Upper lobe of right lung (tissue), 1 donor: ENCODE measurements around the gene WDR70. TPM values are rescaled to one million over a fixed set of nuclear protein-coding genes. Genes with fewer than 3 reads are reported as not detected.
"Not testable (repeated sequence)": the region's sequence is repeated elsewhere in the genome, so short reads cannot be mapped to it uniquely, and the experiment has no call there.

ENCODE experiments used
- ATAC-seq: fragments of 200-7000 bp; cut with Tn5 transposase; one replicate; pipeline ENCODE4 v1.9.1; 2020; ENCODE audit warnings: mild to moderate bottlenecking, moderate library complexity
- DNase-seq: peaks from one replicate; pipeline ENCODE4 v3.0.0-alpha.2; 2020
- H3K27ac ChIP-seq: fragments of 200-600 bp; one replicate; pipeline ENCODE4 v1.8.0; 2022
- H3K27me3 ChIP-seq: fragments of 200-600 bp; one replicate; pipeline ENCODE4 v1.8.0; 2022; ENCODE audit warnings: mild to moderate bottlenecking
- H3K36me3 ChIP-seq: fragments of 200-600 bp; one replicate; pipeline ENCODE4 v1.8.0; 2022
- H3K4me1 ChIP-seq: fragments of 200-600 bp; one replicate; pipeline ENCODE4 v1.8.0; 2022
- H3K4me3 ChIP-seq: fragments of 200-600 bp; one replicate; pipeline ENCODE4 v1.8.0; 2022; ENCODE audit warnings: mild to moderate bottlenecking
- H3K9me3 ChIP-seq: fragments of 200-600 bp; one replicate; pipeline ENCODE4 v1.8.0; 2022
- intact Hi-C: fragments of 100-400 bp; cut with DNase I; formaldehyde crosslinking; loops from one replicate; pipeline ENCODE4 v1.11.0; 2022
- total RNA-seq: library from RNA; stranded (reverse); fragmentation: NEBNext Ultra II Directional; extraction: Animal tissue kit (Norgen Biotek cat#: 25700); gene quantifications from one replicate; pipeline ENCODE4 v1.2.1, GENCODE V29; 2021
- TF ChIP-seq, protein P1 (sequence below): fragments of 200-600 bp; IDR thresholded peaks from one replicate; pipeline ENCODE4 v1.8.0; 2022; ENCODE audit warnings: antibody characterized with exemption
- donor health status: DM: no; HTN: yes; CAD: no; lungs with severe emphysema.

The WDR70 gene
- total RNA-seq, 1 donor from 2014 or later, result 24.7 TPM

DNA sequence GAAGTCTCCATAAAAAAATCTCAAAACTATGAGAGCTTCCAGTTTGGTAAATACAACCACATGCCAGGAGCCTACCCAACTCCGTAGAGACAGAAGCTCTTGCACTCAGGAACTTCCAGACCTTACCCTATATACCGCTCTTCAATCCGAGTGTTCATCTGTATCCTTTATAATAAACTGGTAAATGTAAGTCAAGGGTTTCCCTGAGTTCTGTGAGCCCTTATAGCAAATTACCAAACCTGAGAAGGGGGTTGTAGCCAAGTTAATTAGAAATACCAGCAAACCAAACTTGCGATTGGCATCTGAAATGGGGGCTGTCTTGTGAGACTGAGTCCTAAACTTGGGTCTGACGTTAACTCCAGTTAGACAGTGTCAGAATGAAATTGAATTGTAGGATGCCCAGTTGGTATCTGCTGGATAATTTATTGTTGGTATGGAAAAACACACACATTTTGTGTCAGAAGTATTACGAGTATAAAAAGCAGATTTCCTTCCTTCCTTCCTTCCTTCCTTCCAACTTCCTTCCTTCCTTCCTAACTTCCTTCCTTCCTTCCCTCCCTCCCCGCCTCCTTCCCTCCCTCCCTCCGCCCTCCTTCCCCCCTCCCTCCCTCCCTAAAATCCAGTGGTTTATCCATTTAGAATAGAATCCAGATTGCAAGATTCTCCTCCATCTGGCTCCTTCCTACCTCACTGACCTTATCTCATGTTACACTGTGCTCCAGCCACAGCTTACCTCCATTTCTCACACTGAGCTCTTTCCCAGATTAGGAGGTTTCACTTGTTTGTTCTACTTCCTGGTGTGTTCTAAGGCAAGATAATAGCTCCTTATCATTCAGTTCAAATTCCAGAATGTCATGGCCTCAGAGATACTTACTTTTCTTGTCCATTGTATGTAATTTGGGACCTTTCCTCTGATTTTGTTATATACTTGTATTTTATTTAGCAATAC is 196.7 kb downstream of the WDR70 start:
- no peaks in the 10 kb centered on the region for H3K4me1 ChIP-seq
- intact Hi-C loops, result no loop called here
- no peaks in the 10 kb centered on the region for H3K27me3 ChIP-seq
- H3K4me3 ChIP-seq, result no peak overlapping the region
- H3K36me3 ChIP-seq, result no peaks in the 10 kb centered on the region
- TF ChIP-seq, protein P1, sequence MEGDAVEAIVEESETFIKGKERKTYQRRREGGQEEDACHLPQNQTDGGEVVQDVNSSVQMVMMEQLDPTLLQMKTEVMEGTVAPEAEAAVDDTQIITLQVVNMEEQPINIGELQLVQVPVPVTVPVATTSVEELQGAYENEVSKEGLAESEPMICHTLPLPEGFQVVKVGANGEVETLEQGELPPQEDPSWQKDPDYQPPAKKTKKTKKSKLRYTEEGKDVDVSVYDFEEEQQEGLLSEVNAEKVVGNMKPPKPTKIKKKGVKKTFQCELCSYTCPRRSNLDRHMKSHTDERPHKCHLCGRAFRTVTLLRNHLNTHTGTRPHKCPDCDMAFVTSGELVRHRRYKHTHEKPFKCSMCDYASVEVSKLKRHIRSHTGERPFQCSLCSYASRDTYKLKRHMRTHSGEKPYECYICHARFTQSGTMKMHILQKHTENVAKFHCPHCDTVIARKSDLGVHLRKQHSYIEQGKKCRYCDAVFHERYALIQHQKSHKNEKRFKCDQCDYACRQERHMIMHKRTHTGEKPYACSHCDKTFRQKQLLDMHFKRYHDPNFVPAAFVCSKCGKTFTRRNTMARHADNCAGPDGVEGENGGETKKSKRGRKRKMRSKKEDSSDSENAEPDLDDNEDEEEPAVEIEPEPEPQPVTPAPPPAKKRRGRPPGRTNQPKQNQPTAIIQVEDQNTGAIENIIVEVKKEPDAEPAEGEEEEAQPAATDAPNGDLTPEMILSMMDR, result no peak
- H3K27ac ChIP-seq, result no peak overlapping the region
- H3K9me3 ChIP-seq, result no peaks in the 10 kb centered on the region
- ATAC-seq (no peak), DNase-seq (no peak)

DNA sequence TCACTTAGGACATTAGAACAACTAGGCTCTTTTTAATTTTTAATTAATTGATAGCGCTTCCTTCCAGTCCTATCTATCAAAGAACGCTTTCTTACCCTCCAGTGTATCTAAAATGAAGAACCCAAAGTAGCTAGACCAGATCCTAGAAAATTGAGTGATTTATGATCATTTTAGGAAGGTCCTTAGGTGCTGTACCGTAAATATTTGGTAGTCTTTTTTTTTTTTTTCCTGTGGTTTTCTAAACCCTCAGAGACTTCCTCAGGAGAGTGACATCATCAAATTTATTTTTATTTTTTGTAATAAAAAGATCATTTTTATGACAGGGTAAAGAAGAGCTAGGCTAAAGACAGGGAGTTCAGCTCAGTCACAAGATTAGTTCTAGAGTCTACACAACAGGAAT is 197.4 kb downstream of the WDR70 start:
- intact Hi-C loops, result no loop called here
- TF ChIP-seq, protein P1, result no peak
- ATAC-seq (no peak), DNase-seq (no peak)
- H3K36me3 ChIP-seq, result no peaks in the 10 kb centered on the region
- H3K27me3 ChIP-seq, result no peaks in the 10 kb centered on the region
- no peak overlapping the region for H3K4me3 ChIP-seq
- no peak overlapping the region for H3K27ac ChIP-seq
- no peaks in the 10 kb centered on the region for H3K9me3 ChIP-seq
- H3K4me1 ChIP-seq, result no peaks in the 10 kb centered on the region

DNA sequence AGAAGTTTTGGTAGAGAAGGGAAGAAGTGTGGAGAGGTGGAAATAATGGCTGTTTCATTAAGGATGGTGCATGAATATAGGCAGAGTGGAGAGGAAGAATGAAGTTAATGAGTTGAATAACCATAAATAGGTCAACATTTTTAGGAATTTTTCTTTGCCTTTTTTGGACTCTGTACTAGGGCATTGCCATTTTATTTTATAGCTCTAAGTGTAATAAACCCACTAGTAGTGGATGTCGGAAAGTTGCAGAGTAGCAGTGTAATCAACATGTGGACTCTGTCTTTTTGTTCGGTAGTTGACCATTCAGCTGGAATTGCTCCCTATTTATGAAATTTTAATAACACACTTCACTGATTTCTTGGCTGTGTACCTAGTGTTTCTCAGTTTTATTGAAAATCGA is 199.1 kb downstream of the WDR70 start:
- ATAC-seq (no peak), DNase-seq (no peak)
- TF ChIP-seq, protein P1, result no peak
- Histone ChIP-seq H3K36me3 (no peaks in the 10 kb centered on the region), H3K27ac (no peak overlapping the region), H3K4me3 (no peak overlapping the region), H3K4me1 (no peaks in the 10 kb centered on the region), H3K27me3 (no peaks in the 10 kb centered on the region), H3K9me3 (no peaks in the 10 kb centered on the region)
- intact Hi-C loops, result no loop called here

DNA sequence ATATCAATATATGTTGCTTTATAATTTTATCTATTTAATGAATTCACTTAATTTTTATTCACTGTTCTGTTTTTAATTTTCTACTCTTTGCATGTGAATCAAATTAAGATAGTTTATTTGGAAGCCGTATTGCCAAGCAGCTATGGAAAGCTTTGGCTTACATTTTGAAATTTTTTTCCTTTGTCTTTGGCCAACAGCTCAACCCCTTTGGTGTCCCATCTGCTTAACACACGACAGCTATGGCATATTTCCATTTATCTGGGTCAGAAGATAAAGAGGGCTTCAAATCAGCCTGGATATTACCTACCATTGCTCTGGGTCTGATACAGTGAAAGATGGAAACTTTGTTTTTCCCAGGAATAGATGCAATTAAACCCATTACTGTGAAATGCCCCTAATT is 201.0 kb downstream of the WDR70 start:
- Histone ChIP-seq H3K4me1 (no peaks in the 10 kb centered on the region), H3K27ac (no peak overlapping the region), H3K27me3 (no peaks in the 10 kb centered on the region), H3K4me3 (no peak overlapping the region), H3K36me3 (no peaks in the 10 kb centered on the region), H3K9me3 (no peaks in the 10 kb centered on the region)
- intact Hi-C loops, result no loop called here
- ATAC-seq (no peak), DNase-seq (no peak)
- TF ChIP-seq, protein P1, result no peak

DNA sequence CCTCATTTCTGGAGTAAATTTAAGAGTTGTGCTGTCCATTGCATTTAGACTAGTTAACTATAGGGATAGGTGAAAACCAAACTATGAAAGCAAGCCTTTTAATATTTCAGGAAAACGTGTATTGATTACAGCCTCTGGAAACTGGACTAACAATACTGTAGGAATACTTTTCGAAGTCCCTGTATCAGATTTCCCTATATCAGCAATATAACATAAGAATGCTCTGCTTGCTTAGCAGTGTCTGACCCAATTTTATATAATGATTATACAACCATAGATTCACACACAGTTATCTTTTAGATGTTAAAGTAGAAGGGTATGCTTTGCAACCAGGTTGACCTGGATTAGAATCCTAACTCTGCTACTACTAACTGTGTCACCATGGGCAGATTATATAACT is 203.1 kb downstream of the WDR70 start:
- TF ChIP-seq, protein P1, result no peak
- no peak overlapping the region for H3K27ac ChIP-seq
- intact Hi-C loops, result no loop called here
- H3K9me3 ChIP-seq, result no peaks in the 10 kb centered on the region
- no peaks in the 10 kb centered on the region for H3K4me1 ChIP-seq
- ATAC-seq (no peak), DNase-seq (no peak)
- H3K36me3 ChIP-seq, result no peaks in the 10 kb centered on the region
- H3K4me3 ChIP-seq, result no peak overlapping the region
- H3K27me3 ChIP-seq, result no peaks in the 10 kb centered on the region

DNA sequence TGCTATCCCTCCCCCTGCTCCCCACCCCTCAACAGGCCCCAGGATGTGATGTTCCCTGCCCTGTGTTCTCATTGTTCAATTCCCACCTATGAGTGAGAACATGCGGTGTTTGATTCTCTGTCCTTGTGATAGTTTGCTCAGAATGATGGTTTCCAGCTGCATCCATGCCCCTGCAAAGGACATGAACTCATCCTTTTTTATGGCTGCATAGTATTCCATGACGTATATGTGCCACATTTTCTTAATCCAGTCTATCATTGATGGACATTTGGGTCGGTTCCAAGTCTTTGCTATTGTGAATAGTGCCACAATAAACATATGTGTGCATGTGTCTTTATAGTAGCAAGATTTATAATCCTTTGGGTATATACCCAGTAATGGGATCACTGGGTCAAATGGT is 214.2 kb downstream of the WDR70 start:
- H3K9me3 ChIP-seq, ATAC-seq, intact Hi-C loops, H3K27me3 ChIP-seq, DNase-seq, H3K27ac ChIP-seq, H3K36me3 ChIP-seq, H3K4me1 ChIP-seq, H3K4me3 ChIP-seq: not testable (repeated sequence)

DNA sequence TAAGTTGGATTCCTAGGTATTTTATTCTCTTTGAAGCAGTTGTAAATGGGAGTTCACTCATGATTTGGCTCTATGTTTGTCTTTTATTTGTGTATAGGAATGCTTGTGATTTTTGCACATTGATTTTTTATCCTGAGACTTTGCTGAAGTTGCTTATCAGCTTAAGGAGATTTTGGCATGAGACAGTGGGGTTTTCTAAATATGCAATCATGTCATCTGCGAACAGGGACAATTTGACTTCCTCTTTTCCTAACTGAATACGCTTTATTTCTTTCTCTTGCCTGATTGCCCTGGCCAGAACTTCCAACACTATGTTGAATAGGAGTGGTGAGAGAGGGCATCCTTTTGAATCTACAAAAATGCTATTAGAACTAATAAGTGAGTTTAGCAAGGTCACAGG is 215.7 kb downstream of the WDR70 start:
- intact Hi-C loops, H3K9me3 ChIP-seq, H3K36me3 ChIP-seq, ATAC-seq, H3K27me3 ChIP-seq, H3K4me1 ChIP-seq, DNase-seq, H3K27ac ChIP-seq, H3K4me3 ChIP-seq: not testable (repeated sequence)
